PC-3 (cell line): ENCODE data around the gene C1QTNF2.

Source experiments
- EZH2 ChIP-seq: fragments of 300-600 bp; sonication (generic); IDR thresholded peaks from one replicate; pipeline ENCODE4 v1.6.1; 2017; ENCODE audit warnings: antibody characterized with exemption, mild to moderate bottlenecking, low read length; ENCODE audit not compliant: unreplicated experiment
- EZH2phosphoT487 ChIP-seq: fragments of 300-600 bp; sonication (generic); IDR thresholded peaks from 2 replicates; pipeline ENCODE4 v1.6.1; 2018; ENCODE audit warnings: mild to moderate bottlenecking, antibody characterized with exemption, low read length, borderline replicate concordance
- TF ChIP-seq, protein P1 (sequence below): fragments of 300-600 bp; sonication (generic); conservative IDR thresholded peaks from 2 replicates; pipeline ENCODE4 v1.5.1; 2017; ENCODE audit warnings: antibody characterized with exemption, low read depth, mild to moderate bottlenecking, low read length

DNA sequence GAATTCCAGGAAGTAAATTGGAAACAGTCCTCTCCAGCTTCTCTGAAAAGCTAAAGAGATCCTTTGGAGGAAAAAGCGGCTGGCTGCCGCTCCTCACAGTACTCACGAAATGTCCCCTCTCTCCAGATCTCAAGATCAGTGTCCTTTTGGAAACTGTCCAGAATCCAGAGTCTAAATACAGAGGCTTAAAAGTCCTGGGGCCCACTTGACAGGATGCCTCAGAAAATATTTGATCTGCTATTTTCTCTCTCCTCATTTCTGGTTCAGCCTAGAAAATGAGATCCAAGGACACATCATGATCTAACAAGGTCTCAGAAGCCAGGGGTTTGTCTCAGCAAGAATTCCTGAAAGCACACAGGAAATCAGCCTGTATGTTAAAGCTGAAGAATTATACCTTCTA lies 7.2 kb downstream of the C1QTNF2 start:
- TF ChIP-seq, protein P1, sequence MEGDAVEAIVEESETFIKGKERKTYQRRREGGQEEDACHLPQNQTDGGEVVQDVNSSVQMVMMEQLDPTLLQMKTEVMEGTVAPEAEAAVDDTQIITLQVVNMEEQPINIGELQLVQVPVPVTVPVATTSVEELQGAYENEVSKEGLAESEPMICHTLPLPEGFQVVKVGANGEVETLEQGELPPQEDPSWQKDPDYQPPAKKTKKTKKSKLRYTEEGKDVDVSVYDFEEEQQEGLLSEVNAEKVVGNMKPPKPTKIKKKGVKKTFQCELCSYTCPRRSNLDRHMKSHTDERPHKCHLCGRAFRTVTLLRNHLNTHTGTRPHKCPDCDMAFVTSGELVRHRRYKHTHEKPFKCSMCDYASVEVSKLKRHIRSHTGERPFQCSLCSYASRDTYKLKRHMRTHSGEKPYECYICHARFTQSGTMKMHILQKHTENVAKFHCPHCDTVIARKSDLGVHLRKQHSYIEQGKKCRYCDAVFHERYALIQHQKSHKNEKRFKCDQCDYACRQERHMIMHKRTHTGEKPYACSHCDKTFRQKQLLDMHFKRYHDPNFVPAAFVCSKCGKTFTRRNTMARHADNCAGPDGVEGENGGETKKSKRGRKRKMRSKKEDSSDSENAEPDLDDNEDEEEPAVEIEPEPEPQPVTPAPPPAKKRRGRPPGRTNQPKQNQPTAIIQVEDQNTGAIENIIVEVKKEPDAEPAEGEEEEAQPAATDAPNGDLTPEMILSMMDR = no peak
- TF ChIP-seq EZH2 (no peak), EZH2phosphoT487 (no peak)
